GM12891 (cell line): Measurements from ENCODE around the gene CPLX3.

Experiments
- PAX5 ChIP-seq: IDR thresholded peaks from 2 replicates; pipeline ENCODE4 v1.6.1; 2011; ENCODE audit warnings: low read length, moderate library complexity, mild to moderate bottlenecking; ENCODE audit not compliant: insufficient read depth, severe bottlenecking
- POLR2A ChIP-seq: IDR thresholded peaks from 2 replicates; pipeline ENCODE4 v1.6.1; 2011; ENCODE audit warnings: low read depth, low read length, control low read depth
- POLR2AphosphoS5 ChIP-seq: IDR thresholded peaks from 2 replicates; pipeline ENCODE4 v1.6.1; 2011; ENCODE audit warnings: low read depth, low read length, control low read depth
- POU2F2 ChIP-seq: IDR thresholded peaks from 2 replicates; pipeline ENCODE4 v1.6.1; 2011; ENCODE audit warnings: low read depth, mild to moderate bottlenecking, control low read depth, low read length, moderate library complexity
- SPI1 ChIP-seq: IDR thresholded peaks from 2 replicates; pipeline ENCODE4 v1.6.1; 2011; ENCODE audit warnings: low read depth, low read length, control low read depth
- TAF1 ChIP-seq: IDR thresholded peaks from 2 replicates; pipeline ENCODE4 v1.6.1; 2011; ENCODE audit warnings: low read depth, low read length, control low read depth

DNA sequence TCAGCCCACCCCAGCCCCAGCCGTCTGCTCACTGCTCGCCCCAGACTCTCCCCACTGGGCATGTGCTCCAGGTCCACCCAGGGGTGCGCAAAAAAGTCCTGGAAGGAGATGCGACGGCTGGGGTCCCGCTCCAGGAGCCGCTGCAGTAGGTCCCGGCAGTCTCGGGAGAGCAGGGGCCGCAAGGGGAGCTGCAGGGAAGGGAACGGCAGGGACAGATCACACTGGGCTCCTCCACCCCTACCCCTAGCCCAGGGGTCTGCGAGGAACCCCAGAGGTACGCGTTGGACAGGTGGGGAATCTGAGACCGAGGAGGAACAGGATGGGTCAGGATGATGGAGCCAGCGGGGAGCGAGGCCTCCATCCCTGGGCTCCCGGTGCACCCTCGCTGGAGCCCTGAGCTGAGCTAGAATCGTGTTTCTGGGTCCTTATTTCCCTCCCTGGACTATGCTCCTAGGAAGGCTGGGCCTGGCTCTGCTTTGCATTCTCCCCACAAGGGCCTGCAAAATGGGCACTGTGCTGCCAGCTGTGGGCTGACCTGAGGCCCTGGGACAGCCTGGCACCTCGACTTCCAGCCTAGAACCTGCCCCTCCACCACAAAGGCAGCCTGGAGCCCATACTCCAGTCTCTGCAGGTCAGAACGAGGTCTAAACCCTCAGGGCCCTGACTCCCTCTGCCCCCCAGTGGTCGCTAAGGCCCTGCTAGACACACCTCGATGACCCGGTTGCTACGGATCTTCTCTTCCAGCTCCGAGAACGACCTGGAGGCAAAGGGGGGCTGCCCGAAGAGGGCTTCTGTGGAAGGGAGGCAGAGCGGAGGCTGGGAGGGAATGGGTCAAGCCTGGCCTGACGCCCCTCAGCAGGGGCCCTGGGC is 13.3 kb downstream of the CPLX3 start:
- TF ChIP-seq TAF1 (no peak), POLR2A (no peak), PAX5 (no peak), POLR2AphosphoS5 (no peak), SPI1 (no peak), POU2F2 (no peak)
